ENCODE results near the gene MYCBP.
"Not testable (repeated sequence)": the region's sequence is repeated elsewhere in the genome, so short reads cannot be mapped to it uniquely, and the experiment has no call there.

MYCBP gene

GRCh38 chr1:38873027-38873969, at the start of gene MYCBP:
TSS of gene MYCBP (minus strand) at chr1:38873348. CDS start at chr1:38873305, 43 bp downstream.
- DNase-seq (ENCODE audit: low read depth in 2 of 2), result peak; percentile 92 to 95

- DNase-seq (ENCODE audit: low read depth in 2 of 2), result no peak
Observed at GRCh38 chr1:38919130-38919529, 46.0 kb upstream of the MYCBP start.

GRCh38 chr1:38918568-38918967, 45.4 kb upstream of the MYCBP start:
- no peak for DNase-seq (ENCODE audit: low read depth in 2 of 2)

GRCh38 chr1:38917772-38918171, 44.6 kb upstream of the MYCBP start:
- no peak for DNase-seq (ENCODE audit: low read depth in 2 of 2)

GRCh38 chr1:38917337-38917736, 44.2 kb upstream of the MYCBP start:
- DNase-seq (ENCODE audit: low read depth in 2 of 2), result no peak

GRCh38 chr1:38915352-38915948, 42.3 kb upstream of the MYCBP start:
- no peak for DNase-seq (ENCODE audit: low read depth in 2 of 2)

- DNase-seq (ENCODE audit: low read depth in 2 of 2), result not testable (repeated sequence)
Observed at GRCh38 chr1:38914908-38915307, 41.8 kb upstream of the MYCBP start.

GRCh38 chr1:38908821-38909220, 35.7 kb upstream of the MYCBP start:
- DNase-seq (ENCODE audit: low read depth in 2 of 2), result no peak

- no peak for DNase-seq (ENCODE audit: low read depth in 2 of 2)
Observed at GRCh38 chr1:38905985-38906384, 32.8 kb upstream of the MYCBP start.

- DNase-seq (ENCODE audit: low read depth in 2 of 2), result no peak
Observed at GRCh38 chr1:38899560-38899959, 26.4 kb upstream of the MYCBP start.

- DNase-seq (ENCODE audit: low read depth in 2 of 2), result no peak
Observed at GRCh38 chr1:38898653-38899230, 25.6 kb upstream of the MYCBP start.

GRCh38 chr1:38896169-38896568, 23.0 kb upstream of the MYCBP start:
- no peak for DNase-seq (ENCODE audit: low read depth in 2 of 2)

- no peak for DNase-seq (ENCODE audit: low read depth in 2 of 2)
Observed at GRCh38 chr1:38892976-38893375, 19.8 kb upstream of the MYCBP start.

GRCh38 chr1:38891753-38892152, 18.6 kb upstream of the MYCBP start:
- DNase-seq (ENCODE audit: low read depth in 2 of 2), result no peak

GRCh38 chr1:38889589-38889988, 16.4 kb upstream of the MYCBP start:
- no peak for DNase-seq (ENCODE audit: low read depth in 2 of 2)

- no peak for DNase-seq (ENCODE audit: low read depth in 2 of 2)
Observed at GRCh38 chr1:38888423-38889333, 15.5 kb upstream of the MYCBP start.

- DNase-seq (ENCODE audit: low read depth in 2 of 2), result no peak
Observed at GRCh38 chr1:38885092-38885491, 11.9 kb upstream of the MYCBP start.

GRCh38 chr1:38881487-38881886, 8.3 kb upstream of the MYCBP start, which contains the start of gene GJA9:
TSS of gene GJA9 (minus strand) at chr1:38881587. CDS start at chr1:38876098, 5,489 bp downstream.
- no peak for DNase-seq (ENCODE audit: low read depth in 2 of 2)

GRCh38 chr1:38875811-38876210, 2.7 kb upstream of the MYCBP start:
- no peak for DNase-seq (ENCODE audit: low read depth in 2 of 2)

- peak in 1 of 2 donors; percentile 13 for DNase-seq (ENCODE audit: low read depth in 2 of 2)
Observed at GRCh38 chr1:38872401-38873026, 634 bp downstream of the MYCBP start.

- DNase-seq (ENCODE audit: low read depth in 2 of 2), result no peak
Observed at GRCh38 chr1:38870996-38871395, 2.2 kb downstream of the MYCBP start.

All from stimulated activated CD8-positive, alpha-beta memory T cell treated with anti-CD3 and anti-CD28 coated beads, Interleukin-7, amount 100 ng/mL, for 4 hours (primary cell).